ENCODE results near the gene PFKFB3.
"Not testable (repeated sequence)": the region's sequence is repeated elsewhere in the genome, so short reads cannot be mapped to it uniquely, and the experiment has no call there.

PFKFB3 gene

GRCh38 chr10:6200734-6201515 lies 1.8 kb upstream of the PFKFB3 start:
- in situ Hi-C loops (cut with MboI; ENCODE audit: low sequenced_read_pairs): no loop called here

- in situ Hi-C loops (cut with MboI; ENCODE audit: low sequenced_read_pairs): no loop called here
Observed at GRCh38 chr10:6201516-6201975, 1.2 kb upstream of the PFKFB3 start.

- in situ Hi-C loops (cut with MboI; ENCODE audit: low sequenced_read_pairs): no loop called here
Observed at GRCh38 chr10:6202098-6202683, 541 bp upstream of the PFKFB3 start.

GRCh38 chr10:6203331-6204062 lies 765 bp downstream of the PFKFB3 start:
- in situ Hi-C loops (cut with MboI; ENCODE audit: low sequenced_read_pairs): no loop called here

GRCh38 chr10:6204063-6204340 lies 1.3 kb downstream of the PFKFB3 start:
- in situ Hi-C loops (cut with MboI; ENCODE audit: low sequenced_read_pairs): no loop called here

- in situ Hi-C loops (cut with MboI; ENCODE audit: low sequenced_read_pairs): no loop called here
Observed at GRCh38 chr10:6204341-6205191, 1.8 kb downstream of the PFKFB3 start.

GRCh38 chr10:6206486-6206885 lies 3.8 kb downstream of the PFKFB3 start:
- in situ Hi-C loops (cut with MboI; ENCODE audit: low sequenced_read_pairs): not testable (repeated sequence)

GRCh38 chr10:6207658-6208057 lies 4.9 kb downstream of the PFKFB3 start:
- in situ Hi-C loops (cut with MboI; ENCODE audit: low sequenced_read_pairs): no loop called here

GRCh38 chr10:6208799-6209235 lies 6.1 kb downstream of the PFKFB3 start:
- in situ Hi-C loops (cut with MboI; ENCODE audit: low sequenced_read_pairs): no loop called here

- in situ Hi-C loops (cut with MboI; ENCODE audit: low sequenced_read_pairs): no loop called here
Observed at GRCh38 chr10:6211341-6211670, 8.6 kb downstream of the PFKFB3 start.

GRCh38 chr10:6211671-6212635 lies 9.2 kb downstream of the PFKFB3 start:
- in situ Hi-C loops (cut with MboI; ENCODE audit: low sequenced_read_pairs): no loop called here

- in situ Hi-C loops (cut with MboI; ENCODE audit: low sequenced_read_pairs): no loop called here
Observed at GRCh38 chr10:6212806-6213205, 10.1 kb downstream of the PFKFB3 start.

- in situ Hi-C loops (cut with MboI; ENCODE audit: low sequenced_read_pairs): no loop called here
Observed at GRCh38 chr10:6213257-6213905, 10.6 kb downstream of the PFKFB3 start.

GRCh38 chr10:6213908-6214307 lies 11.2 kb downstream of the PFKFB3 start:
- in situ Hi-C loops (cut with MboI; ENCODE audit: low sequenced_read_pairs): no loop called here

GRCh38 chr10:6214612-6215011 lies 11.9 kb downstream of the PFKFB3 start:
- in situ Hi-C loops (cut with MboI; ENCODE audit: low sequenced_read_pairs): no loop called here

GRCh38 chr10:6215241-6215640 lies 12.5 kb downstream of the PFKFB3 start:
- in situ Hi-C loops (cut with MboI; ENCODE audit: low sequenced_read_pairs): no loop called here

GRCh38 chr10:6215683-6216484 lies 13.2 kb downstream of the PFKFB3 start:
- in situ Hi-C loops (cut with MboI; ENCODE audit: low sequenced_read_pairs): no loop called here

GRCh38 chr10:6216916-6217315 lies 14.2 kb downstream of the PFKFB3 start:
- in situ Hi-C loops (cut with MboI; ENCODE audit: low sequenced_read_pairs): no loop called here

- in situ Hi-C loops (cut with MboI; ENCODE audit: low sequenced_read_pairs): no loop called here
Observed at GRCh38 chr10:6217611-6218010, 14.9 kb downstream of the PFKFB3 start.

All from HL-60/S4 treated with phorbol 12-myristate 13-acetate at 8.2 ng/mL for 4 days and 3 days (cell line).